HG03097 (cell line): ENCODE measurements around the gene MLC1.

Experiments used
- ATAC-seq: cut with Tn5 transposase; IDR thresholded peaks from one replicate; pipeline ENCODE4 v1.9.1; 2021; ENCODE audit not compliant: unreplicated experiment, low FRiP score

Gene MLC1

DNA sequence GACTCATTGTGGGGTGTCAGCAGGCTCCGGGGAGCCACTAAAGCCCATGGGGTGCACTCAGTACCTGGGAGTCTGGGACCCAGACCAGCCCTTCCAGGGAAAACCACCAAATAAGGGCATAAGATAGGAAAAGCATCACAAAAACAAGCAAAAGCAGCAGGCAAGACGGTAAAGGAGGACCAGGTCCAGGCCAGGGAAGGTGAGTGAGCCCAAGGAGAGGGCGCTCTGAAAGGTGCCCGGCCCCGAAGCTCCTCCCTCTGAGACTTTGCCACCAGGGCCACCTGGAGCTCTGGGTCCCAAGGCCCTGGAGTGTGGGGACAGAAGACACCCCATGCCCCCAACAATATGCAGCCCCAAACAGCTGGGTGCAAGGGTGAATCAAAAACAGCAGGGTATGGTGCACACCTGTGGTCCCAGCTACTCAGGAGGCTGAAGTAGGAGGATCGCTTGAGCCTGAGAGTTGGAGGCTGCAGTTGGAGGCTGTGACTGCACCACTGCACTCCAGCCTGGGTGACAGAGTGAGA lies 67.5 kb downstream of the MLC1 start:
- no peak for ATAC-seq

DNA sequence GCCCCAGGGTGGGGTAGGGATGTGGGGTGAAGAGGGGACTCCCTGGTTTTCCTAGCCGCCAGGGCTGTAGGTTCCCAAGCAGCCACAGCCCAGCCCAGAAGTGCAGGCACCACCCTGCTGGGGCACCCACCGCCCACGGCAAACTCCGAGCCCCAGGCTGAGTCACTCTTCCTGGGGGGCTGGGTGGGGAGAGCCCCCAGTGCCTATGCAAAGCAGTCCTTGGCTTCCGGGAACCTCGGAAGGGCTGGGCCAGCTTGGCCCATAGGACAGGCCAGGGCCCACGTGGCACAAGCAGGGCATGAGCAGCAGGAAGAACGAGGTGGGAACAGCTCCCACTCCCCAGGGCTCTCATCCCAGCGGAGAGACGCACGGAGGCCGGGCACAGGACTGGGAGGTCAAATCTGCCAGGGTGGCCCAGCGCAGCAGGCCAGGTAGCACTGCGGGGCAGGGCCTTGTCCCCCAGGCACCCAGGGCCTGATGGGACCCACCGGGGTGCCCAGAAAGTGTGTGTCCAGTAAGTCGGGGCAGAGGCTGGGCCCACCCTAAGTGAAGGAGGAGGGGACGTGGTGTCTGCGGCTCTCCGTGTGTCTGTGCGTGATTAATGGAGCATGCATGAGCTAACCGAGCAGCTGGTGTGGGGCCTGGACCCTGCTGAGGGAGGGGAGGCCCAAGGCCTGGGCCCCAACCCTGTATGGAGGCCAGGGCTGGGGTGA lies 68.1 kb downstream of the MLC1 start:
- ATAC-seq = no peak

DNA sequence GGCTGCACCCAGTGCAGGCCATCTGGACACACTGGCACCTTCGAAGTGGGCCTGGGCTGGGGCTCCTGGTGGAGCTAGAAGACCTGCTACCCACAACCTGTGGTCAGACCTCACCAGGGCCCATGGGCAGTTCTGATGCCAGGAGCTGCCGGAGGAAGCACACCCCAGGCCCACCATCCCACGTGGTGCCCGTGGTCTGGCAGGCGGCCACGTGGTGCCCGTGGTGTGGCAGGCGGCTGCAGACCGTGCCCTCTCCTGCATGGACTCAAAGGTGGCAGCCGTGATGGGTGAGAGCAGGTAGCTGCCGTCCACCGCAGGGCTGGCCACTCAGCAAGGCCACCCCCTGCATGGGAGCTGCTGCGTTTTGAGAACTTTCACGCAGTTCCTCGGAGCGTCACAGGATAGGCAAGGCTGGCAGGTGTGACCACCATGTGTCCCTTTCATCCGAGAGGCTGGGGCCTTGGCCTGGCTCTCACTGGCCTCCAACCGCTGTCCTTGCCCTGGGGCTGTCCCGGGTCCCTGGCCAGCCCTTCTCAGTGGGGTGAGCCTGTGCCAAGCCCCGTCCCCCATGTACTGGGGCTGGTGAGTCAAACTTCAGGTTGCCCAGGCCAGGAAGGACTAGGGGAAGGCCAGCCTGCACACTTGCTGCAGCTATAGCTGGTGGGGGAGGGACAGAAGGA lies 68.8 kb downstream of the MLC1 start:
- no peak for ATAC-seq

DNA sequence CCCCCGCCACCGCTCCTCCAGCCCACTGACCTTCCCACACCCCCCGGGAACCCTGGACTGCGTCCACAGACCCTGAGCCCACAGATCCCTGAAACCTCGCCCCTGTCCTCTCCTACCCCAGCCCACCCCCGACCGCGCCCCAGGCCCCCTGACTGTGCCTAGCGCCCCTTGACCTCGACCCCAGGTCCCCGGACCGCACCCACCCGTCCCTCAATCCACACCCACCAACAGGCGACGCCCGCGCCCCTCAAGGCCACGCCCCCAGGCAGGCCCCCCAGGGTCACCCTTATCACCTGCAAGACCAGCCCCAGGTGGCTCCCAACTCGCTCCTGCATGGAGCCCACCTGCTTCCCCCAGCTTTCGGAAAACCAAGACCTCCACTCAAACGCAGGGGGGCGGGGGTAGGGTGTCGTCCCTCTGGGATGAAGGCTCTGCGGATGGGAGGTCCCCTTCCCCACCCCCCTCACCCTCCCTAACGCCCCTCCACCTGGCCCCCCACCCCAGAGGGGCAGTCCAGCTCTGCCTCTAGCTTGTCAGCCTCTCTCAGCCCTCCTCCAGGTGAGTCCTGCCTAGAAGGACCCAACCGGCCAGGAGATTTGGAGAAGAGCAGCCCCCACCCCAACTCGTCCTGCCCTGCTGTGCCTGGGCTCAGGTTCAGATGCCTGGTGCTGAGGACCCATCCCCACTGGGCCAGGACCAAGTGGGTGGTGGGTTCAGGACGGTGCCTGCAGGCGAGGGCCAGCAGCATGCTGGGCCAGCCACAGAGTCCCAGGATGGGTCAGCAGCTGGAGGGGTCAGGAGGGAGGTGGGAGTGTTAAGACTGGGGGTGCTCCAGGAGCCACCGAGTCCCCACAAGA lies 69.5 kb downstream of the MLC1 start:
- ATAC-seq = no peak

DNA sequence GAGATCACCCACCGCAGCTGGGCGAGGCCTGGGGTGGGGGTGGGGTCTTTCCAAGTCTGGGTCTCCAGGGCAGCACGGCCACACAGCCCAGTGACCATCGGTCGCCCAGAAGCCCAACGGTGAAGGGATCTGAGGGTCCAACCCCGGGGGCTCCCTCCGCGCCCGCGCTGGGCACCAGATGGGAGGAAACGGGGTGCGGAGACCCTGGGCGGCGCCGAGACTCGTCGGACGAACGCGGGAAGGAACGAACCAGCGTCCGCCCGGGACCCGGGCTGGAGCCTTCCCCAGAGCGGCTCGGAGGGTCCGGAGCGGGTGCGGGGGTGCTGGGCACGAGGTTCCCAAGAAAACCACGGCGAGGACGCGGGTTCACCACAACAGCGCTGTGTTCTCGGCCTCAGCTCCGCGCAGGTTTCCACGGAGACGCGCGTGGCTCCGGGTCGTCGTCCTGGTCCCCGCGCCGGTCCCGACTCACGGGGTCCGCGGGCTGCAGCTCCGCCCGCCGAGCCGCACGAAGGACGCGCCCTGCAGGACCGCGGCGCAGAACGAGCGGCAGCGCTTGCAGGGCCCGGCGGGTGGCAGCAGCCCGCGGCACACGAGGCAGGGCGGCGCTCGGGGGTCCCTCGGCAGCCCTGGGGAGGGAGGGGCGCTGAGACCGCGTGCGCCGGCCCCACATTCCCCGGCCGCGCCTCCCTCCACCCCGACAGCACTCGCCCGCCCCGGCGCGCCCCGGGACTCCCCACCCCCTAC lies 70.4 kb downstream of the MLC1 start:
- no peak for ATAC-seq

DNA sequence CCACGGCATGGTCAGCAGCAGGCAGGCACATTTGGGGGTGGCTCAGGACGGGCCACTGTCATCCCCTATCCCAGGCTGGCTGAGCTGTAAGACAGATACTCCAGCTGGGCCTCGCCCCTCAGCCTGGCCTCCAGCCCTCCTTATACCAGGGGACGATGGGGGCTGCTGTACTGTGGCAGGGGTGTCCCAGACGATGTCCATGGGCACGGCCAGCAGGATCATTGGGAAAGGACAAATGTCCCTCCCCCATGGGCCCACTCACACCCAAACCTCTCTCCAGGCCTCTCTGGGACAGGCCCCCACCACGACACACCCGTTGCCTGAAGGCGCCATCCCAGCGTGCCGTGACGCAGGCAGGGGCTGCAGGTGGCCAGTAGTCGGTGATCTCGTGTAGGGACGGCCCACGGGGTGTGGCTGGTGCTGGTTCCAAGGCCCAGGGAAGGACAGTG lies 71.1 kb downstream of the MLC1 start:
- ATAC-seq = no peak

DNA sequence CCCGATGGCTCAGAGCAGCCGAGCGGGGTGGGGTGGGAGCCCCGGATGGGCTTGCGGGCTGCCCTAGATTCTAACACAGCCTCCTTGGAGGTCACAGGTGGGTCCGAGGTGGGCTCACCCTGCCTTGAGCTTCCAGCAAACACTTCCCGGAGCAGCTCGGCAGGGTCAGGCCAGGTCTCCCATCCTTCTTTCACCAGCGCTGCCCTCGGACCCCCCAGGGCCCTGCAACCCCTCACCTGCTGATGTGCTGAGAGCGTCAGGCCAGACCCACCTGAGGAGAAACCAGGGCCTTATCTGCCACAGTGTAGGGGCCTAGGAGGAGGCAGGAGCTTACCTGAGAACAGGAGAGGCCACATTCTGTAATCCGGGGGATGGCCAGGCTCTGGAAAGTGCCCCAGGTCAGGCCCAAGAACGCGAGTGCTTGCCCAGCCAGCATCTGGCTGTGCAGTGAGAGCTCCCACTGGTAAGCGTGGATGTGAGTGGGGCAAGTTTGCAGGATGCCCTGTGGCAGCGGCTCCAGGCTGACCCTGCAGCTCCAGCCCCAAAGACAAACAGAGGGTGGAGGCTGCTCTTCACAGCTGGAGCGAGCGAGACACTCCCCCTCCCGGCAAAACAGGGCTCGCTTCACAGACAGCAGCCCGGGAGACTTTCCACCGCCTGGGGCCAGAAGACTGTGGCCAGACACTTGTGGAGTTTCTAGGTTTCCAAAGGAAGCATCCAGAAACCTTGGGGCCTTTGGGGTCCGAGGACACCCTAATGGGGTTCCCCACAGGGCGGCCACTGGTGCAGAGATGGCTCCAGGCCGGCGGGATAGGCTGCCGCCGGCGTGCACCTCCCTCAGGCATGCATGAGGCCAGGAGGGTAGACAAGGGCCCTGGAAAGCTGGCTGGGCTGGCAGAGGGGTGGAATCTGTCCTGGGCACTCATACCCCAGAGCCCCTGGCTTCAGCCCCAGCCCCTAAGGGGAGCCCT lies 72.7 kb downstream of the MLC1 start, which contains the start of gene IL17REL:
TSS of gene IL17REL (minus strand) at position 555 of the 971 bp plus-strand sequence. CDS start at position 436, 119 bp downstream.
- ATAC-seq = no peak

DNA sequence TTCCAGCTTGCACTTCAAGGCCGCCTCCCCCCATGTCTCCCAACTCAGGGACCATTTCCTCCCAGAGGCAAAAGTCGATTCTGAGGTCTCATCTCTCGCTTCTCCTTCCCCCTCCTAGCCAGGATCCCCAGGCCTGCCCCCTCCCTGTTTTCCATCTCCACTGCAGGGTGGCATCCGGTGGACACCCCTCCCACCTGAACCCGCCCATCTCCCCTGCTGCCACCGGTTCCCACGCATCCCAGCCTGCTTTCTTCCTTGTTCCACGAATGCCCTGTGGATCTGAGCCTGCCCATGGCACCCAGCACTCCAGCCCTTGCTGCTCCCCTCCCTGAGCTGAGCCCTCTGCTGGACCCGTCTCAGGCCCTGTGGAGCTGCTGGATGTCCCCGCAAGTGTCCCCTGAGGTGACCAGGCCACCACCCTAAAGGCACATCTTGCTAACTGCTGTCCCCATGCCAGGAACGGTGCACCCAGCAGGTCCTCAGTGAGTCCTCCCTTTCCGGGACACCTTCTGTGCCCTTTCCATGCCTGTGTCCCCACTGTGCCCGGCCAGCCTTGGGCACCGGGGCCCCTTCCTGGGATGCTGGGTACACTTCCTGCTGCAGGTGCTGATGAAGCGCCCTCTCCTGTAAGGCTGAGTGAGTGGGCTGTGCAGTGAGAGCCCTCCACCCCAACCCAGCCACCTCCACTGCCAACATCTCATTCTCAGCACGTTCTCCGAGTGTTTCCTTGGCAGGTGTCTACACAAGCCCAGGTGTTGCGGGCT lies 73.6 kb downstream of the MLC1 start:
- no peak for ATAC-seq

DNA sequence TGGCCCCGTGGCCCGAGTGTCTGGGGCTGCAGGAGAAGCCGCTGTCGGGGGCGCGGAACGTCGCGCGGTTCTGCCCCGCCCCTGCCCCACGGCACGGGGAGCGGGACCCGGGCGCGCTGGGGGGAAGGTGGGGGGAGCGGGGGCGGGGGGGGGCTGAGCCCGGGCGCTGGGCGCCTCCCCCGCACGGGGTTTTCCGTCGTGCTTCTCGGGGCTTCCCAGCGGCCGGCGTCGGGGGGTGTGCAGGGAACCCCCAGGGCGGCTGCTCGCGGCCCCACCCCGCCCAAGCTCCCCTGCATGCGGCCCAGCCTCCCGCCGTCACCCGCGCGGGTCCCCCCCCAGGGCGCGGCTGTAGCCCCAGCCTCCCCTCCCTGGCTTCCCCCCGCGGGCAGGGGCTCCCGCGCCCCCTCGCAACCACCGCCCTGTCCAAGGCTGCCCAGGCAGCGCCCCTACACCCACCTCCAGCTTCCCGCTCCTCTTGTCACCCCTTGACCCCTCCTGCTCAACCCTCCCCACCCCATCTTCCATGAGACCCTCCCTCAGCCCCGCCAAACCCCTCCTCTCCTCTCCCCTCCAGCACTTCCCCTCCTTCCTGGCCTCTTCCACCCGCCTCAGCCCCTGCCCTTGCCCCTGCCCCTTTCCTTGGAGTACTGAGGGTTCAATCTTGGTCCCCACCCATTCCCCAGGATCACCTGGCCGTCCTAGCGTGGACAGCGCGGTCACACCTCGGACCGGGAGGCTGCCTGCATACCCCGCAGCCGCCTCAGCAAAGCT lies 74.4 kb downstream of the MLC1 start:
- no peak for ATAC-seq

DNA sequence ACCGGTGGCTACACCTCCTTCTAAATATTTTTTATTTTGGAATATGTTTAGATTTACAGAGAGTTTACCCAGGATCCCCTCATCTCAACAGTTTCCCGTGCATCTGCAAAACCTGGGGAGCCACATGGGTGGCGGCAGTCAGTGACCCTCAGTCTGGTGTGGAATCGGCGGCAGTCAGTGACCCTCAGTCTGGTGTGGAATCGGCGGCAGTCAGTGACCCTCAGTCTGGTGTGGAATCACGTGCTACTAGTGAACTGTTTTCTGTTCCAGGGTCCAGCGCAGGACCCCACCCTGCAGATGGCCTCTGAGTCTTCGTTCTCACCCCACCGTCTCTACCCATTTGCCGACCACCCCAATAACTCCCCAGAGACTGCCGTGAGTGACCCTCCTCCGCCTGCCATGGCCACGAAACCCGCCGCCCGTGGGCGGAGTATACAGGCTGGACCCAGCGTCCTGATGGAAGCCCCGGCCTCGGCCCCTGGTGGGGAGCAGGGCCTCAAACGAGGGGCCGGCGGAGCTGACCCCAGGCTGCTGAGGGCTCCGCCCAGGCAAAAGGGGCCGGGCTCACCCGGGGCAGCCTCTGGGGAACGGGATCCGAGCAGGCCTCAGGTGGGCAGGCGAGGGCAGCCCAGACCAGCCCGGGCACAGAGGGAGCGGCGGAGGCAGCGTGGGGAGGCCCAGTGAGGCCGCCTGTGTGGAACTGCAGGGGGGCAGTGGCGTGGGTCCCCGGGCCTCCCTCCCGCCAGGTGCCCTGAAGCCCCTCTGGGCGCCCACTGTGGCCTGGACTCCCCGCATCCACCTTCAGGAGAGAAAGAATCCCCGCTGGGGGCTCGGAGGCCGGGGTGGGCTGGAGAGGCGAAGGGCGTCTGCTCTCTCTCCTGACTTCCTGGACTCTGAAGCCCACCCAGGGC lies 75.2 kb downstream of the MLC1 start:
- ATAC-seq = no peak
